ENCODE data around the gene TF.

TF gene

DNA sequence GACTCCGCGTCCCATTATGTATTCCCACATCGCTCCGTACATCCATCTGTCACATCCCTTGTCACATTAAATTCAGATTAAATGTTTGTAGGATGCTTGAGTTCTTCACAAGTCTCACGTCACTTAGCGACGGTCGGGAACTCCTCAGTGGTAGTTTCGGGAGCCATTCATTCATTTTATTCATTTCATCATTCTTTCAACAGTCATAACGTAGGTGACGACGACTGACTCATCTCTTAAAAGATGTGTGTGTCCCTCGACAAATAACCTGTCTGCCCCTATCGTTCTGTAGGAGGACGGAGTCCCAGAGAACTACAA is 59.1 kb downstream of the TF start:
- DNase-seq (ENCODE audit: low read depth, low spot score): no peak

DNA sequence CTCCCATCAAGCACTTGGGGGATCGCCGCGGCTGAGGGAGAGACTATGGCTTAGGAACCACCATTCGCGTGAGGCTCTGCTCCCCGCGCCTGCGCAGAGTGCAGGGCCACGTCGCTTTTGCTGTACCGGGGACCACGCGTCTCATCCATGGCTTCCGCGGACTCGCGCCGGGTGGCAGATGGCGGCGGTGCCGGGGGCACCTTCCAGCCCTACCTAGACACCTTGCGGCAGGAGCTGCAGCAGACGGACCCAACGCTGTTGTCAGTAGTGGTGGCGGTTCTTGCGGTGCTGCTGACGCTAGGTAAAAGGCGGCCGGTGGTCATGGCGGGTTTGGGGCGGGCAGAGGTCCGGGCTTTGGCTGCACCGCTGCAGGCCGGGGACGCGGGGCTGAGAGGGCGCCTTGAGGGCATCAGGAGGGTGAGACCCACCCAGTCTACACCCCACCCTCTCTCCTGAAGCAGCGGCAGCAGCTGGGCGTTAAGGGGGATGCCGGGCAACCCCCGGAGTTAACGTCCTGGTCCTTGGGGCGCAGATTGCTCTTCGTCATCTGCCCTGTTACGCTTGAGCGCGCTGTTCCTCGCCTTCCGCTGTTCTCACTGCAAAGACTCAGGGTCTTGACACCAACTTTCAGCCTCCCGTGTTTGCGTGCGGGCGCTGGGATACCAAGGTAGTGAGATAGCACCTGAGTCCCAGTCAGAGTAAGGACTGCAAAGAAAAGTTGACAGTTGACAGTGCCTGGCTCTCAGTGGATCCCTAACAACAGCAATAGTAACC is 59.7 kb downstream of the TF start, which contains the start of gene SRPRB:
Gene SRPRB, plus strand, starts transcription at position 114 of the 774 bp plus-strand sequence. Its CDS starts 34 bp downstream, at position 148.
- peak; percentile 82 for DNase-seq (ENCODE audit: low read depth, low spot score)

DNA sequence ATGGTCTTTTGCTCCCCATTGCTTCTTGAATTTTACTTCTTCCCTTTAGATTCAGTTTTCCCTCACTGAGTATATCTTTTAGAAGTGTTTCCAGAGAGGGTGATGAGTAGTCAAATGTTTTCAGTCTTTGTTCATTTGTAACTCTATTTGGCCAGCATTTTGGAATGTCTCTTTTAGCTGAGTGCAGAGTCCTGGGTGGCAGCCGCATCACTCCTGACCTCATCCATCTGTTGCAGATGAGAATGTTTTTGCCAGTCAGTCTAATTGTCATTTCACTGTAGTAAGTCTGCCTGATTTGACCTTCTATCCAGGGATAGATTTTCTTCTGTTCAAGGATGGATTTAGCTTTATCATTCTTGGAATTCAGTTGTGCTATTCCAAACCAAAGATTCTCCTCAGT is 66.7 kb downstream of the TF start:
- DNase-seq (ENCODE audit: low read depth, low spot score): no peak

DNA sequence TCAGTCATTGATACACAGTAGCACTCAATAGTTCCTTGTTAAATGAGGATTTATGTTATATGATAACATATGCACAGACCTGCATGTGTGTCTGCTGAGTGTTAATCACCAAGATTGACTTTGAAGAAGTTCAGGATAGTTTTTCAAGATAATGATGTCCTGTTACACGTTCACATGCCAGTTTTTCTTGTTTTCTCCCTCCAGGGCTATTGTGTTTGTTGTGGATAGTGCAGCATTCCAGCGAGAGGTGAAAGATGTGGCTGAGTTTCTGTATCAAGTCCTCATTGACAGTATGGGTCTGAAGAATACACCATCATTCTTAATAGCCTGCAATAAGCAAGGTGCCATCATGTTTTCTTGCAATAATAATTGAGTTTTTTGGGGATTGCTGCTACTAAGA is 69.2 kb downstream of the TF start:
- no peak for DNase-seq (ENCODE audit: low read depth, low spot score)

DNA sequence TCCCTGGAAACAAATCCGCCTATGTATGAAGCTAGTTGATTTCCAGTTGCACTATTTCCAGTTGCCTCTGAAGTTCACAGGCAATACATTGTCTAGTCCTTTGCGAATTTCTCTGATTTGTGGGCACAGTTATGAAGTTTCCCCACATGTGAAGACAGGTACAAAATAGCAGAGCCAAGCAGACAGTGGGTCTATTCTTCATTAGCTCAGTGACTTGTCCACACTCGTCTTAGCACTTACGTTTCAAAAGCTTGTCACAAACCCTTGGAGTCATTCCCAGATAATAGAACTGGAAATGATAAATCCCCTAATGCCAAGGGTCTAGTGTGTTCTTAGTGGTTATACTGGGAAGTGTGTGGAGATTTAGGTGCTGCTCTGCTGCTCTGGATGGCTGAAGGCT is 73.9 kb downstream of the TF start:
- no peak for DNase-seq (ENCODE audit: low read depth, low spot score)

DNA sequence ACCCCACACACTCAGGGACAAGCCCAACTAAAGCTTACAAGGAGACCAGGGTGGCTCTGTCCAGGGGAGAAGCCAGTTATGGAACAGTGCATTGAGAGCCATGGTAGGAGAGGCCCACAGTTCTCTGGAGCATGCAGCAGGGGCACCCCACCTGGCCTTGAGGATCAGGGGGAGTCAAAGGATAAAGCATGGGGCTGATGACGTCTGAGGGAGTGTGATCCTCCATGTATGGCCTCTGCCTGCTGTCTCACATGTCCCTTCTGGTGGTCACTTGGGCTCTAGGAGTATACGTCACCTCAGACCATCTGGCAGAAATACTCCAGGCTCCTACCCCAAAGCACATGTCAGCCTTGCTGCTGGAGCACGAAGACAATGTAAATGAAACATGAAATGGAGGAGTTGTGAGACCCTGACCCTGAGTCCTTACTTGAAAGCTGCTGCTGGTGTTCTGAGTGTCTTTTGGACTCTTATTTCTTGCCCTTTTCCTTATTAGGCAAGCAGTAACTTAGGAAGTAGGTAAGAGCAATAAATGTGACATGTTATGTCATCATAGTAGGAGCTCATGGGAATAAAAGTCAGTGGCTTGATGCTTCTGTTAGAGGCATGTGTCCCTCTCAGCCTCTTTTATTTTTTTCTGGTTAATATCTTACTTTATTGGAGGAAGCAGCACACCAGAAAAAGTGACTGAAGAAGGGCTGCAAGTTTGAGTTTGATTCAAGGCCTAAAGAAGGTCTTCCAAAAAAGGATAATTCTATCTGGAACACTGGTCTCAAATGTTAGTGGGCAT is 74.9 kb downstream of the TF start:
- DNase-seq (ENCODE audit: low read depth, low spot score): no peak

DNA sequence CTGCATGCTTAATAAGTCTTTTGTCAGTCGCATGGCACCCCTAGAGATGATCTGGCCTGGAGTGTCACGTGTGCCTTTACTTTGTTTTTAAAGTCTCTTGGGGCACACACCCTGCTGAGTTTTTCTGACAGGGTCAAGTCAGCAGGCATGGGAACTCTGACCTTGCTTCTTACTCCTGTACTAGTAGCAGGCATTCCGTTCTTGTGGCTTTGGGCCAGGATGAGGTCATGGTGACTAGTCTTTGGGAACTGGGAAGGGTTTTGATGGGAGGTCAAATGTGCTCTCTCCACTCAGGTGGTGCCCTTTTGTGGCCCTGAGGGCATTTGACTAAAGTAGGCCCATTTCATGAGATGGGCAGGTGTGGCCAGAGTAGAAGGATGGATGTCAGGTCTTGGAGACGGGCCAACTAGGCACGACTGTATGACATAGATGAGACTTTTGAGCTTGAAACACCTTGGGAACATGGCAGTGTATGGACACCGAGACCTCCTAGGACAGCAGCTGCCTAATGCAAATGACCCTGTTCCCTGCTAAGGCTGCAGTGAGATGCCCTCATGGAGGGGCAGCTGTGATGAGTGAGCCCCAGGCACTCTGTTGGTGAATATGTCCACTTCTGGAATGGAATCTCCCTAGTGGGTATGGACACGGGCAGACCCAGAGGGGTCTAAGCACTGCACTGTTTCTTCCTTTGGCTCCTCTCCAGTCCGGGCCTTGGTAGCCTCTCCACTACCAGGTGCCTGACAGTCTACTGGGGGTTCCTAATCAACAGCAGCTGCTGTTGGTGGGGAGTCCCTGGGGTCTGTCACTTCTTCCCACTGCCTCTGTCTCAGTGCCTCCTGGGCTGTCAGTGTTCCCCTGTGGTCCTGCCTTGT is 75.8 kb downstream of the TF start:
- peak; percentile 12 for DNase-seq (ENCODE audit: low read depth, low spot score)

DNA sequence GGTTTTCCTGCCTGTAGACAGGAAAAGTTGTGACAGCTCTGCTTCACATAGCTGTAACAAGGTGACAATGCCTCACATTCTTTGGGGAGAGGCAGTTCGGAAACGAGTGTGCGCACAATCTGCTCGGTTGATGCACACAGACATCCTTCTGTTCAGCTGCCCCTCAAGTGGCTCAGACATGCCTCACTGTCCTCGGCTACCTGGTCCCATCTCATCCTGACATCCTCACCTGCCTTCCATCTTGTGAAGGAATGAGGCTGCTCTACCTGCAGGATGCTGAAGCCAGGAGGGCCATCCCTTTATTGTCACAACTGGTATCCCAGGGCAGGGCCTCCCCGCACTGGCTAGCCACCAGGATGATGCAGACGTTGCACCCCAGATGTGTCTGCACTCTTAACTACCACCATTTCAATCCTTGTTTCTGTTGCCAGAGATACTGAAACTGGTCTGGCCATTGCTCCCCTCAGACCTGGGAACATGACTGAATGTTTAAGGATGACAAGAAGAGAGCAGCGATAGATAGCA is 78.8 kb downstream of the TF start:
- no peak for DNase-seq (ENCODE audit: low read depth, low spot score)

DNA sequence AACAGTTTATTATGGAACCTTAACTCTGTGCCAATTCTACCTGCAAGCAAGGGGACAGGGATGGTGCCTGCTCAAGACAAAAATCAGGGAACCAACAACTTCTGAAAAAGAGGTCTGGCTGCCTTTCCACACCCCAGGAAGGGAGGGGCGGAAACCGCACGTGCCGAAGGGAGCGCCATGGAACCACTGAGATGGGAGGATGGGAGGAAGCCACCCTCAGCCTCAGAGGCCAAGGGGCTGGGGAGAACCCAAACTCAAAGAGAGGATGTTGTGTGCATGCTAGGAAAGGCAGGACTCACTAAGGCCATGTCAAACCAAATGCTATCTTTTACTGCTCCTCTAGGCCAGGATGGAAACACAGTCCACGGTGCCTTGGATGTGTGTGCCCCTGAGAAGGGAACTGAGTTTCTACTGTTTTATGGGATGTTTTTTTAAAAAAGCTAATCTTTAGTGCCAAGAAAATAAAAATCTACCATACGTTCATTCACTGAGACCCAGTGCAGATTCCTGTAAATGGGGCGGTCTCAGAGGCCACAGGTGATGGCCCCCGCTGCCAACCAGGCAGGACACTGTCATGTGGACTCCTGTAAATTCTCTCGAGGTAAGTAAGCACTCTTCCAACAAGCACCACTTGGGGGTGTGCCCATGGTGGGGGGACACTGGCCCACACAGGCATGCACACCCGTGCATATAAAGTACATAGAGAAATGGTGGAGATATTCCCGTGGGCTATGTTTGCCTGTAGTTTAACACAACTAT is 80.0 kb downstream of the TF start:
- DNase-seq (ENCODE audit: low read depth, low spot score): no peak

DNA sequence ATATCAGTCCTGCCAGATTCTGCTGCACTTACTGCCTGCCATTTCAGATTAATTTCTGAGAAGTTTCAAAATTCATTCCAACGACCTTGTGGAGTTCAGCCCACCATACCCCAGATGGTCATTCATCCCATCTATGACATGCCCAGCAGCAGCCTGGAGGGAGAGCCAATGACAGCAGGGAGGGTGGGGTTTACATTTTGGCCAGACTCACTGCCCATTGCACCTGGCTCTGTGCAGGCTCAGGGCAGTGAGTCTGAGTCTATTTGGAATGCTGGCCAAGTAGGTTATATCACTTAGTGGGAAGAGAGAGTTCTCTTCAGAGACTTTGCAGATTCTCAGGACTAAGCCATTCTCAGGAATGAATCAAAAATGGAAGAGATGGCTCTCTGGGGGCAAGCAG is 80.9 kb downstream of the TF start:
- DNase-seq (ENCODE audit: low read depth, low spot score): no peak

DNA sequence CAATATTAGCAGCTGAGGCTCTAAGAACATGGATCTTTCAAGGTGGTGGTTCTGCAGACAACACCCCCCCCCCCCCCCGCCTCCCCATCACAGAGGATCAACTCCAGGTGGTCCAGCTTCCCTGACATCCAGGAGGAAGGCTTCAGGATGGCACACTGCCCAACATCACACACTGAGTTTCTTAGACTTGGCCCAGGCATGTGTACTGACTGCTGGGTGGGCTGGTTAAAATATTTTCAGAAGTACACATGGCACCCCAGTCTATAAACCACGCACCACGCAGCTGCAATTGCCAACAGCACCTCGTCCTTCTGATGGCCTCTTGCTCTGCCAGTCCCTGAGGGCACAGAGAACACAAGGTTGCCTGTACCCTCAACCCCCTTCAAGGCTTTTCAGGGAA is 81.5 kb downstream of the TF start:
- DNase-seq (ENCODE audit: low read depth, low spot score): no peak

DNA sequence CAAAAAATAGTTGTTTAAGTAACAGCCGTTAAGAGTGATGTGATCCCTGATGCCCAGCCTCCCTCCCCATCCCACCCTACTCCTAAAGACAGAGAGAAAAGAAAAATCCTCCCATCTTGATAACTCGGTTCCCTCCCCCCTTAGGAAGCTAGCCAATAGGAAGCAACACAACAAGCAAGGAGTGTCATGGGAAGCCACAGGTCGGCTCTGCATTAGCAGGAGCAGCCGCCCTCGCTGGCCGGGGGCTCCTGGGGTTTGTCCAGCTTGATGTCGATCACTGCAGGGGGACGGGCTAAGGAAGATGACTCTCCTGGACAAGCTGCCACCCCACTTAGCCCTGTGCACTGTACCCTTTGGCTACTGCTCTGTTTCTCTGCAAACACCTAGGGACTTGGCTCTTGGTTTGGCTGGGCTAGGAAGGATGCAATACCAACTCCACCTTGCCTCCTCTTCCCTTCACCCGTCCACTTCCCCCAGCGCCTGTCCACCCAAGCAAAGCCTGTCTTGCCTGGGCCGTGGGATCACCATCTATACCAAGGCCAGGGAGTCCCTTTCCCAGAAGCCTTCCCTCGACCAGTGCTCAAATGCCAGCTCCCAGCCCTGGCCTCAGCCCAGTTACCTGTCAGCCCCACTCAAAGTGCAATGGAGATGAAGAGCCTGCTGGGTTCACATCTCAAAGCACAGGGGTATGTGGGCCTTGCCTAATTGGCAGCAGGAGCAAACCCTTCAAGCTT is 82.5 kb downstream of the TF start:
- no peak for DNase-seq (ENCODE audit: low read depth, low spot score)

DNA sequence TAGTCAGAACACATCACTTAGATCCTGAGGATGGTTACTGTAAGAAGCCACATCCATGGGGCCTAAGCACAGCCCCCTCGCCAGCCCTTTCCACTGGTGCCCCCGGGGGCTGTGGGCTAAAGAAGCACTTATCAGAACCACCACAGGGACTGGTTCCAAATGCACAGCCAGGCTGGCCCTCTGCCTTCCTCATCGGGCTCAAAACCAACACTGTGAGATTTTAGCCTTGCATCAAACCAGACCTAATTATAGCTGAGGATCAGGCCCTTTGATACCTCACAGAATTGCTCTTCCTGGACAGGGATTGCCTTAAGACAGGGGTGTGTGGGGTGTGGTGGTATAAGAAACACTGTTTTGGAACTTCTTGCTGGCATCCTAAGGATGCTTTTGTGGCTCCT is 83.1 kb downstream of the TF start:
- no peak for DNase-seq (ENCODE audit: low read depth, low spot score)

DNA sequence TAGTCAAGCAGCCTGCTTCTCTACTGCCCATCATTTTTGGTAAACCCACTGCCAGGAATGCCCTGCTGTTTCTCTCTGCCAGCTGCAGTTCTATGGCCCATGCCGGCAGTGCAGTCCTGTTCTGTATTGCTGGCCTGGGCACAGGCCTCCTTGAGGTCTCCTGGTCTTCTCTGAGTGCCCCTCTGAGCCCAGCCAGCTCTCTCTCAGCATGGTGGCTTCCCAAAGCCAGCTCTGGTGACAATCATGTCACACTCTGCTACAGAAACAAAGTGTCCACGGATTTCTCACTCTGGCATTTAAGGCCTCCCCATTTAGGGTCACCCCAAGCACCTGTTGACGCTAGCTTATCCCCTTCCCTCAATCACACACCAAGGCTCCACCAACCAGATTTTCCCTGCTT is 83.9 kb downstream of the TF start:
- no peak for DNase-seq (ENCODE audit: low read depth, low spot score)

DNA sequence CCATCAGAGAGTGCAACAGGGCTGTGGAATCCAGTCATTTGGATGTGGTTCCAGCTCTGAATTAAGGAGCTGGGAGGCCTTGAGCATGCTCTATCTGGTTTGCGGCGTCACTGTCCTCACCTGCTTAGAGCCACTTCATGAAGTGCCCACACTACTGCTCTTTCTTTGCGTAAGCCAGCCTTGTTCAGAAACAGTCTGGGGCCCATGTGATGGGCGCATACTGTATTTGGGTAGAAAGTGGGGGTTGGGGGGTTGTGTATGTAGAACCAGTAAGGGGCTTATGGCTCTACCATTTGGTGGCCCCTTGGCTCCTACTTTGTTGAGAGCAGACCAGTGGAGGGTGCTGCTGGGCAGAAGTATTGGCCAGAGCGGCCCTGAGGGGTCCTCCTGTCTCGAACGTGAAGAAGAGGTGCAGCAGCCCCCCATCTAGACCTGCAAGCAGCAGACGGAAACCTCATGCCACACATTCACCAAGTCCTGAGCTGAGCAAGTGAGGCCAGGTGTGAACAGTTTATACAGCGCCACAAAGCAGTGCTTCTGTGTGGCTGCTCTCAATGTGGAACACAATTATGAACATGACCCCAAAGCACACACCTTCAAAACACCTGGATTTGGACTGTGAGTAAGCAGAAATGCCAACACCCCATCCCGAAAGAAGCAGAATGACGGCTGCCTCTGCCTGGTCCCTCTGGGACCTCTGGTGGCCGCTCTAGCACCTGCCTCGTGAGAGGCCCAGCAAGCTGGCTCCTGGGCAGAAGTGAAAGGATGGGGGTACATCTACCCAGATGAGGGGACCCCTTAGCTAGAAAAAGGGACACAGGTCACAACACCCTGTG is 86.0 kb downstream of the TF start:
- DNase-seq (ENCODE audit: low read depth, low spot score): no peak

DNA sequence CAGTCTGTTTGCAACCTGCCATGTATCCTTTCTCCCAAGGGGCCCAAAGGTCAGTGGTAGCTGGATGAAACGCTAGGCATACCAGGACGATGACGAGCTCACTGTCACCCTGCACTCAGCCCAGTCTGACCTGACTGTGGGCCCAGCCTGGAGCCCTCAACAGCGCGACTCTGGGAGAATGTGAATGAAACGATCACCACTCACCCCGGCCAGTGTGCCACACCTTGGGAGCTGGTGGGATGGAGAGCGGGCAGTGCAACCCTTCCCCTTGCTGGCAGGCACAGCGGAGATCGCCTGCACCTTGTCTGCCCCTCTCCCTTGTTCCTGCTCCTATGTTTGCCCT is 86.6 kb downstream of the TF start:
- no peak for DNase-seq (ENCODE audit: low read depth, low spot score)

DNA sequence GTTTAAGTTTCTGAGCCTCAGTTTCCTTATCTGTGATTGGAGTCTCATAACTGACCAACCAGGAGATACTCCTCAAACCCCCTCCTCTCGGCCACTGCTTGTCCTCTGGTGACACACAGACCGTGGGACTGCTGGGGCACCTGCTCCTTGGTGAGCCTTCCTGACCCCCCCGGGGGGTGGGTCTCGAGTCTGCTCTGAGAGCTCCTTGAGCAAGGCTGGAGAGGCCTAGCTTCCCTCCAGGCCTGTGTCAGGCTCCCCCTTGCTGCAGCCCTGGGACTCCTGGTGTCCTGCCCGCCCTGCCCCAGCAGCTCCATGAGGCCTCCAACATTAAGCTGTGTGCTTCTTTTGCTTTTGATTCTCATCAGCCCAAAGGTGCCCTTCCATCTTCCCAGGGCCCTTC is 87.1 kb downstream of the TF start:
- DNase-seq (ENCODE audit: low read depth, low spot score): no peak

DNA sequence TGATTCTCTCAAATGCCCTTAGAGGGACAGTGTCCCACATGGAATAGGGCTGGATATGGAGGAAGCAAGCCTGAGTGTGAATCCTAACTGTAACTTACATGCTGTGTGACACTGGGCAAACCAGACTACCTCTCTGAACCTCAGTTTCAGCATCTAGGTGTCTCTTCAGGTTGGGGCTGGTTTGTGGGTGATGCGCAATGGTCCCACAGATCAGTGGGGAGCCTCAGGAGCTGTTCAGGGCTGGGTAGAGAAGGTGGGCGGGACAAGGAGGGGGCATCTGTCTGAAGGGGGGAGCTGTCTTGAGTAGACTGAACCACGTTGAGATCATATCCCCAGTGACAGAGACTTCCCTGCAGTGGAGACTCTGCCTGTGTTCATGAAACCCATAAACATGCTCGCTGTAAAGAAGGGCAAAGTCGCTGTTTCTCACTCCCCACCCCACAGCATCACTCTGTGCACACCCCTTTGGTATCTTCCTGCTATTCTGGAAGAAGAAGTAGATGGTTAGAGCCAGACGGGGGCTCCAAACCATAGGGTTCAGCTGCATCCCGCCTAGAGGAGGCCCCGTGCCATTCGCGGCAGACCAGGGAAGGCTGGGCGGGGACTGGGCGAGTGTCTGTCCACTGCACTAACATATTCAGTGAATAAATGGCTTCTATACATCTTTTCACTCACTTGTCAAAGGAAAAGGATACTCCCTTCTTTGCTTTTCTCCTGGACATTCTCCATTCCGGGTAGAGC is 87.9 kb downstream of the TF start:
- no peak for DNase-seq (ENCODE audit: low read depth, low spot score)

All from smooth muscle cell of the brain vasculature (primary cell).